HCT116 (cell line): ENCODE measurements around the gene TLX2.

Experiments
- CTCF ChIP-seq, 3 experiments: fragments of 200-600 bp in 1 of 3; sonication (generic) in 1 of 3; IDR thresholded peaks in 2 of 3; conservative IDR thresholded peaks in 1 of 3; 2 replicates each; pipeline ENCODE4 v1.5.1; 2012 to 2017; ENCODE audit warnings: low read depth in 2 of 3, low read length in 2 of 3, antibody characterized with exemption in 1 of 3, borderline replicate concordance in 1 of 3, control low read depth in 1 of 3, mild to moderate bottlenecking in 1 of 3, mixed read lengths in 1 of 3, mixed run types in 1 of 3, moderate library complexity in 1 of 3; ENCODE audit not compliant: insufficient read depth in 1 of 3
- POLR2A ChIP-seq: IDR thresholded peaks from 2 replicates; pipeline ENCODE4 v1.7.0; 2011; ENCODE audit warnings: borderline replicate concordance; ENCODE audit not compliant: insufficient read depth, insufficient read length; ENCODE audit errors: extremely low read depth
- POLR2AphosphoS5 ChIP-seq: IDR thresholded peaks from 2 replicates; pipeline ENCODE4 v1.6.1; 2011; ENCODE audit warnings: mild to moderate bottlenecking, low read depth, low read length, moderate library complexity

- TF ChIP-seq CTCF (IDR thresholded peaks at IDR 0.05 in 2 of 3, conservative IDR thresholded peaks at IDR 0.05 in 1 of 3; ENCODE audit: borderline replicate concordance in 1 of 3, insufficient read depth in 1 of 3, low read depth in 2 of 3, low read length in 2 of 3) (peak in 2 of 3 experiments; percentile 49; a peak in 5 of 6 replicates), POLR2A (no peak), POLR2AphosphoS5 (no peak)
Observed at GRCh38 chr2:74544634-74545033, 30.4 kb downstream of the TLX2 start.
